ENCODE data around the gene PPP6R1.

PPP6R1 gene

DNA sequence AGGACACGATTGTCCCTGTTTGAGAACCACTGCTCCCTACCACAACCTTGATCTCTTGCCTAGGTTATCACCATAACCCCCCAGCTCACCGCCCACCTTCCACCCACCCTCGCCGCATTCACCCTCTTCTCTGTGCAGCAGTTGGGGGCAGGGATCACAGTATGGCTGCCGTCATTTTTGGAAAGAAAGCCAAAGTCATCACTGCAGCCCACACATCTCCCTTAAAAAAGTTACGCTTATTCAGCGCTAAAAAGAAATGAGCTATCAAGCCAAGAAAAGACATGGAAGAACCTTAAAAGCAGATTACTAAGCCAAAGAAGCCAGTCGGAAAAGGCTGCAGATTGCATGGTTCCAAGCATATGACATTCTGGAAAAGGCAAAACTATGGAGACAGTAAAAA, 10.5 kb upstream of the PPP6R1 start:
- Histone ChIP-seq H3K4me3 (no peak overlapping the region), H3K9me3 (ENCODE audit: low read depth, low read length) (no peaks in the 10 kb centered on the region), H3K27ac (no peak overlapping the region), H3K36me3 (ENCODE audit: insufficient read depth, low read length) (peaks cover 7% of the 10 kb centered on the region; the same call in 1 of the 2 replicates), H3K9ac (ENCODE audit: insufficient read length) (no peak overlapping the region)
- TF ChIP-seq FOXP2 (optimal IDR thresholded peaks at IDR 0.05; ENCODE audit: control extremely low read depth, extremely low read length, insufficient read depth) (no peak), EZH2 (IDR thresholded peaks at IDR 0.05) (no peak), POLR2AphosphoS5 (IDR thresholded peaks at IDR 0.05; ENCODE audit: borderline replicate concordance, low read depth, low read length) (no peak)
- no peak for DNase-seq (ENCODE audit: low read depth, low spot score)

DNA sequence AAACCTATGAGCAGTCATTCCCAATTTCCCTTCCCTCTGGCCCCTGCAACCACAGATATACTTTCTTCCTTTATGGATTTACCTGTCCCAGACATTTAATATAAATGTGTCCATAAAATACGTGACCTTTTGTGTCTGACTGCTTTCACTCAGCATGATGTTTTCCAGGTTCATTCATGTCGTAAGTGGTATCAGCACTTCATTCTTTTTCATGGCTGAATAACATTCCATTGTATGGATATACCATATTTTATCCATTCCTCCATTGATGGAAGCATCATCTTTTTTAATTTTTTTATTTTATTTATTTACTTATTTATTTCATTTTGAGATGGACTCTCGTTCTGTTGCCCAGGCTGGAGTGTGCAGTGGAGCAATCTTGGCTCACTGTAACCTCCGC, 8.0 kb upstream of the PPP6R1 start:
- no peak overlapping the region for H3K27ac ChIP-seq
- peaks cover 3% of the 10 kb centered on the region; the same call in 1 of the 2 replicates for H3K36me3 ChIP-seq (ENCODE audit: insufficient read depth, low read length)
- H3K4me3 ChIP-seq, result no peak overlapping the region
- no peak for DNase-seq (ENCODE audit: low read depth, low spot score)
- no peak overlapping the region for H3K9ac ChIP-seq (ENCODE audit: insufficient read length)
- no peak for TF ChIP-seq FOXP2 (optimal IDR thresholded peaks at IDR 0.05; ENCODE audit: control extremely low read depth, extremely low read length, insufficient read depth)
- H3K9me3 ChIP-seq (ENCODE audit: low read depth, low read length), result no peaks in the 10 kb centered on the region

DNA sequence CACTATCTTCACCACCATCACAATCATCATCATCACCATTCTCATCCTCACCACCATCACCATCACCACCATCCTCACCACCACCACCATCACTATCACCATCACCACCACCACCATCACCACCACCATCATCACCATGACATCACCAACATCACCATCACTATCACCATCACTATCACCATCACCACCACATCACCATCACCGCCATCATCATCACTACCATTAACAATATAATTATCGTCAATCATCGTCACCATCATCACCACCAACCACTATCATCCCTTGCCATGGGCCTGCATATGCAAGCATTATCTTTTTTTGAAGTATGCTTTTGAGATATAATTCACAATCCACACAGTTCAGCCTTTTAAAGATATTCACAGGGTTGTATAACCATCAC, 7.6 kb upstream of the PPP6R1 start:
- Histone ChIP-seq H3K36me3 (ENCODE audit: insufficient read depth, low read length) (peaks cover 2% of the 10 kb centered on the region; the same call in 1 of the 2 replicates), H3K9ac (ENCODE audit: insufficient read length) (no peak overlapping the region), H3K4me3 (no peak overlapping the region), H3K9me3 (ENCODE audit: low read depth, low read length) (no peaks in the 10 kb centered on the region), H3K27ac (no peak overlapping the region)
- no peak for DNase-seq (ENCODE audit: low read depth, low spot score)
- TF ChIP-seq POLR2AphosphoS5 (IDR thresholded peaks at IDR 0.05; ENCODE audit: borderline replicate concordance, low read depth, low read length) (no peak), EZH2 (IDR thresholded peaks at IDR 0.05) (no peak), FOXP2 (optimal IDR thresholded peaks at IDR 0.05; ENCODE audit: control extremely low read depth, extremely low read length, insufficient read depth) (no peak)

DNA sequence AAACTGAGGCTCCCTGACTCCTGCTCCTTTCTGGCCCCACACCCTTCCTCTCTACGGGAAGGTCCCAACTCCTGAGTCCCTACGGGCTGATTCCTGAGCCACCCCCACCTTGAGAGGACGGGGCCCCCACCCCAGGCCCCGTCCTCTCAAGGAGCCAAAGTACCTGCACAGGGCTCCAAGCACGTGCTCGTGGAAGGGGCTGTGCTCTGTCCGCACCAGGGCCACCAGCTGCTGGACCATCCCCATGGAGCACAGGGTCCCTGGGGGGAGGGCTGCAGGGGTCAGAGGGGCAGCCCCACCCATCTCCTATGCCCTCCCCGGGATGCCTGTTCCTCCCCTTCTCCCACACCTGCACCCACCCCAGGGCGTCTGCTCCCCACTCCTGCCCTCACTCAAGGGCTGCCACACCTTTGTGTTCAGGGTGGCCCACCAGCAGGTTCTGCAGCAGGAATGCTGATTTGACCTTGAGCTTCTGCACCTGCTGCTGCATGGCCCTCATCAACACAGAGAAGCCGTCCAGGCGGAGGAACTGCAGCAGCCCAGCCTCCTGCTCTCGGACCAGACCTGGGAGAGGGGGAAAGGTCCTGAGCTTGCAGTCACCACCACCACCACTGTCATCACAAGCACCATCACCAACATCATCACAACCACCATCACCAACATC, 7.0 kb upstream of the PPP6R1 start:
- DNase-seq (ENCODE audit: low read depth, low spot score), result no peak
- TF ChIP-seq POLR2AphosphoS5 (IDR thresholded peaks at IDR 0.05; ENCODE audit: borderline replicate concordance, low read depth, low read length) (no peak), EZH2 (IDR thresholded peaks at IDR 0.05) (no peak), FOXP2 (optimal IDR thresholded peaks at IDR 0.05; ENCODE audit: control extremely low read depth, extremely low read length, insufficient read depth) (no peak)
- Histone ChIP-seq H3K9ac (ENCODE audit: insufficient read length) (no peak overlapping the region), H3K27ac (no peak overlapping the region), H3K36me3 (ENCODE audit: insufficient read depth, low read length) (no peaks in the 10 kb centered on the region; the same call in 1 of the 2 replicates), H3K9me3 (ENCODE audit: low read depth, low read length) (no peaks in the 10 kb centered on the region), H3K4me3 (no peak overlapping the region)

DNA sequence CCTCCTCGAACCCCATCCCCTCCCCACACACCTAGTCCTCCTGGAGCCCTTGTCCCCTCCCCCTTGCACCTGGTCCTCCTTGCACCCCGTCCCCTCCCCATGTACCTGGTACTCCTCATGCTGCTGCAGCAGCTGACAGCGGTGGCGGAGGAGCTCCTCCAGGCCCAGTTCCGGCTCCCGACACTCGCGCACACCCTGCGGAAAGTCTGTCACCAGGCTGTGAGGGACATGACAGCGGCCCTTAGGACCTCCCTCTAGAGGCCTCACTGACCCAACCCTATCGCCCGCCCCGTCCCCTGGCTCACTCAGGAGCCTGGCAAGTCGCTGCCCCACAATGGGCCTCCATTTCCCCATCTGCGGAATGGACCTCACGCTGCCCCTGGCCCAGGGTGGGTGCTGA, 6.4 kb upstream of the PPP6R1 start:
- Histone ChIP-seq H3K4me3 (no peak overlapping the region), H3K36me3 (ENCODE audit: insufficient read depth, low read length) (no peaks in the 10 kb centered on the region; the same call in 1 of the 2 replicates), H3K9me3 (ENCODE audit: low read depth, low read length) (no peaks in the 10 kb centered on the region), H3K9ac (ENCODE audit: insufficient read length) (no peak overlapping the region), H3K27ac (no peak overlapping the region)
- DNase-seq (ENCODE audit: low read depth, low spot score), result no peak
- TF ChIP-seq POLR2AphosphoS5 (IDR thresholded peaks at IDR 0.05; ENCODE audit: borderline replicate concordance, low read depth, low read length) (no peak), EZH2 (IDR thresholded peaks at IDR 0.05) (no peak), FOXP2 (optimal IDR thresholded peaks at IDR 0.05; ENCODE audit: control extremely low read depth, extremely low read length, insufficient read depth) (no peak)

DNA sequence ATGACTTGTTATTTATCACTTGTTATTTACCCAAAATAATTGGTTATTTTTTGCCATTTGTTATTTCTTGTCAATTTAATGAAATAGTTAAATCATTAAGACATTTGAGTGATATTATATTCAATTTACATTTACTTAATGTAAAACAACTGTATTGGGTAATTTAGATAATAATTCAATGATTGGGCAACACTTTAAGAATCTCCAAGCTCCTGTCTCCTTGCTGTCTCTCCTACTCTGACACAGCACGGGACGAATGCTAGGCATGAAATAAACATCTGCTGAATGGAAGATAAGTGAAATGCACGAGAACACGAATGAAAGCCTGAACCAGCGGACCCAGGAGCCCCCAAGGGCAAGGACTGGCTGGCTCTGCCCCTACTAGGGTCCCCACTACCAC, 5.7 kb upstream of the PPP6R1 start:
- no peak overlapping the region for H3K27ac ChIP-seq
- H3K9me3 ChIP-seq (ENCODE audit: low read depth, low read length), result no peaks in the 10 kb centered on the region
- TF ChIP-seq POLR2AphosphoS5 (IDR thresholded peaks at IDR 0.05; ENCODE audit: borderline replicate concordance, low read depth, low read length) (no peak), EZH2 (IDR thresholded peaks at IDR 0.05) (no peak), FOXP2 (optimal IDR thresholded peaks at IDR 0.05; ENCODE audit: control extremely low read depth, extremely low read length, insufficient read depth) (no peak)
- no peak overlapping the region for H3K4me3 ChIP-seq
- no peaks in the 10 kb centered on the region; the same call in 1 of the 2 replicates for H3K36me3 ChIP-seq (ENCODE audit: insufficient read depth, low read length)
- no peak for DNase-seq (ENCODE audit: low read depth, low spot score)
- H3K9ac ChIP-seq (ENCODE audit: insufficient read length), result no peak overlapping the region

DNA sequence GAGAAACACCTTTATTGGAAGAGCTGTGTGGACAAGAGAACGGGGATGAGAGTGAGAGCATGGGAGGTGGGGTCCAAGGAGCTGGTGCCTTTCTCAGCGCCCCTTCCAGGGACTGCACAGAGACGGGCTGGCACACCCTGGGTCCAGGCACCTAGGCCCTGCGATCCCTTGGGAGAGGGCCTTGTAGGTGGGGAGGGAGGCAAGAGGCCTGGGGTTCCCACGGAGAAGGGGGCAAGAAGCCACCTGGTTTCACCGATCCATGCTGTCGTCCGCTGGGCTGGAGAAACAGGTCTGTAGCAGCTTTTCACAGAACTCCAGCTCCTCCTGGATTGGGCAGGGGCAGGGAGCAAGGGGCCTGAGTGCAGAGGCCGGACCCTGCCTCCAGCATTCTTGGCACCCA, 3.5 kb upstream of the PPP6R1 start:
- Histone ChIP-seq H3K36me3 (ENCODE audit: insufficient read depth, low read length) (no peaks in the 10 kb centered on the region), H3K9me3 (ENCODE audit: low read depth, low read length) (no peaks in the 10 kb centered on the region), H3K9ac (ENCODE audit: insufficient read length) (no peak overlapping the region), H3K4me3 (no peak overlapping the region), H3K27ac (no peak overlapping the region)
- TF ChIP-seq FOXP2 (optimal IDR thresholded peaks at IDR 0.05; ENCODE audit: control extremely low read depth, extremely low read length, insufficient read depth), result no peak
- DNase-seq (ENCODE audit: low read depth, low spot score), result no peak

DNA sequence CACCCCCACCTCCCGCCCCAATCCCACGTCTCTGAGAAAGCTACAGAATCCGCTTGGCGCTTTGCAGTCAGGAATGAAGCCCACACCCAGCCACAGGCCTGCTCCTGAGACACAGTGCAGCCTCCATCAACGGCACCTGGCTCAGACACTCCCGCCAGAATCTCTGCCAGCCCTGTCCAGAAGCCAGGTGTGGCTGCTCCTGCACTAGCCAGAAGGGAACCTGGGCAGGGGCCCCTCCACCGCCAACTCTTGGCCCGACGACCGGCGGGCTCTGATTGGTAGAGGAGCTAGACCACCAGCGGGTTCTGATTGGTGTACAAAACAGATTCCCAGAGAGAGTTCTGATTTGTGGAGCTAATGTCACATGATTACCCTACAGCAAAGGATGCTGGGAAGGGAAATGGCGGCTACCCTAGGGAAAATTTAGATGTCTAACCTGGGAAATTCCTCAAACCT, 2.9 kb upstream of the PPP6R1 start:
- Histone ChIP-seq H3K9me3 (ENCODE audit: low read depth, low read length) (no peaks in the 10 kb centered on the region), H3K9ac (ENCODE audit: insufficient read length) (no peak overlapping the region), H3K4me3 (no peak overlapping the region), H3K36me3 (ENCODE audit: insufficient read depth, low read length) (no peaks in the 10 kb centered on the region), H3K27ac (no peak overlapping the region)
- no peak for TF ChIP-seq POLR2AphosphoS5 (IDR thresholded peaks at IDR 0.05; ENCODE audit: borderline replicate concordance, low read depth, low read length)
- TF ChIP-seq FOXP2 (optimal IDR thresholded peaks at IDR 0.05; ENCODE audit: control extremely low read depth, extremely low read length, insufficient read depth), result no peak
- no peak for TF ChIP-seq EZH2 (IDR thresholded peaks at IDR 0.05)
- no peak for DNase-seq (ENCODE audit: low read depth, low spot score)
